Astrocyte (in vitro differentiated cells and primary cell): ENCODE data around the gene BMPER. TPM values are rescaled to one million over a fixed set of nuclear protein-coding genes. Genes with fewer than 3 reads are reported as not detected.

ENCODE experiments used
- DNase-seq: peaks from one replicate; pipeline ENCODE4 v3.0.0-alpha.2; 2010; ENCODE audit warnings: low read depth
- FAIRE-seq: peaks from 2 replicates; lab custom pipeline; 2011; peaks lifted over from hg19 to GRCh38; lab: Jason Lieb, UNC
- H2AFZ ChIP-seq: 2 replicates; pipeline ENCODE4 v1.6.0; 2012; ENCODE audit warnings: low read depth, low read length, inconsistent platforms
- H3K27ac ChIP-seq: 2 replicates; pipeline ENCODE4 v1.5.1; 2011; ENCODE audit warnings: low read depth, low read length, inconsistent platforms
- H3K27me3 ChIP-seq: 2 replicates; pipeline ENCODE4 v1.6.0; 2011; ENCODE audit warnings: low read length, inconsistent platforms; ENCODE audit not compliant: insufficient read depth
- H3K36me3 ChIP-seq: 2 replicates; pipeline ENCODE4 v1.5.1; 2011; ENCODE audit warnings: low read length, inconsistent platforms; ENCODE audit not compliant: insufficient read depth
- H3K4me1 ChIP-seq: 2 replicates; pipeline ENCODE4 v1.5.1; 2011; ENCODE audit warnings: low read length, inconsistent platforms; ENCODE audit not compliant: insufficient read depth
- H3K4me2 ChIP-seq: 2 replicates; pipeline ENCODE4 v1.6.0; 2012; ENCODE audit warnings: low read length, inconsistent platforms
- H3K4me3 ChIP-seq: 2 replicates; pipeline ENCODE4 v1.5.1; 2011; ENCODE audit warnings: low read depth, mild to moderate bottlenecking, low read length, inconsistent platforms; ENCODE audit not compliant: insufficient read depth
- H3K79me2 ChIP-seq: 2 replicates; pipeline ENCODE4 v1.6.0; 2012; ENCODE audit warnings: mild to moderate bottlenecking, low read length, inconsistent platforms; ENCODE audit not compliant: insufficient read depth
- H3K9ac ChIP-seq: 2 replicates; pipeline ENCODE4 v1.6.0; 2012; ENCODE audit warnings: mild to moderate bottlenecking, low read length, inconsistent platforms
- H3K9me3 ChIP-seq: 2 replicates; pipeline ENCODE4 v1.5.1; 2012; ENCODE audit warnings: low read depth, mild to moderate bottlenecking, low read length, inconsistent platforms; ENCODE audit not compliant: insufficient read depth
- H4K20me1 ChIP-seq: 2 replicates; pipeline ENCODE4 v1.6.0; 2012; ENCODE audit warnings: low read length, inconsistent platforms; ENCODE audit not compliant: insufficient read depth
- H3K27ac Mint-ChIP-seq: one replicate; pipeline ENCODE4 v1.8.0; 2021; ENCODE audit warnings: mild to moderate bottlenecking, mixed read lengths; ENCODE audit not compliant: unreplicated experiment
- H3K27me3 Mint-ChIP-seq: one replicate; pipeline ENCODE4 v1.8.0; 2021; ENCODE audit warnings: low read depth, mixed read lengths; ENCODE audit not compliant: unreplicated experiment
- H3K36me3 Mint-ChIP-seq: one replicate; pipeline ENCODE4 v1.8.0; 2021; ENCODE audit warnings: low read depth, mixed read lengths; ENCODE audit not compliant: unreplicated experiment
- H3K4me1 Mint-ChIP-seq: one replicate; pipeline ENCODE4 v1.8.0; 2021; ENCODE audit warnings: low read depth, mixed read lengths; ENCODE audit not compliant: unreplicated experiment
- H3K4me3 Mint-ChIP-seq: one replicate; pipeline ENCODE4 v1.8.0; 2021; ENCODE audit warnings: mild to moderate bottlenecking, moderate library complexity, mixed read lengths; ENCODE audit not compliant: unreplicated experiment
- H3K9me3 Mint-ChIP-seq: one replicate; pipeline ENCODE4 v1.8.0; 2021; ENCODE audit warnings: mild to moderate bottlenecking, mixed read lengths; ENCODE audit not compliant: unreplicated experiment
- CTCF ChIP-seq: IDR thresholded peaks from 2 replicates; pipeline ENCODE4 v1.5.1; 2011; ENCODE audit warnings: low read depth, mild to moderate bottlenecking, inconsistent platforms, low read length, moderate library complexity; ENCODE audit not compliant: insufficient read depth
- EZH2 ChIP-seq: IDR thresholded peaks from 2 replicates; pipeline ENCODE4 v1.6.1; 2012; ENCODE audit warnings: mild to moderate bottlenecking, low read length, inconsistent platforms; ENCODE audit not compliant: insufficient read depth
- total RNA-seq: library from RNA; stranded (reverse); gene quantifications from 2 replicates; pipeline ENCODE4 v1.2.1, GENCODE V29; 2021

The BMPER gene
- total RNA-seq, 1 donor from 2014 or later = 4.4 TPM

GRCh38 chr7:34162027-34162565 lies 256.8 kb downstream of the BMPER start:
- Mint-ChIP-seq H3K27me3 (peaks cover 1% of the 10 kb centered on the region), H3K9me3 (no peaks in the 10 kb centered on the region), H3K36me3 (no peaks in the 10 kb centered on the region), H3K4me1 (peaks cover 11% of the 10 kb centered on the region), H3K4me3 (no peak overlapping the region), H3K27ac (no peak overlapping the region)
- Histone ChIP-seq H2AFZ (no peak overlapping the region), H3K79me2 (no peaks in the 10 kb centered on the region), H3K4me3 (no peak overlapping the region), H3K4me2 (no peak overlapping the region), H3K27me3 (no peaks in the 10 kb centered on the region), H3K9ac (no peak overlapping the region), H3K36me3 (no peaks in the 10 kb centered on the region), H3K4me1 (peaks cover 6% of the 10 kb centered on the region), H3K9me3 (no peaks in the 10 kb centered on the region), H4K20me1 (no peaks in the 10 kb centered on the region), H3K27ac (no peak overlapping the region)
- TF ChIP-seq CTCF (no peak), EZH2 (no peak)
- DNase-seq (peak; percentile 40), FAIRE-seq (peak; percentile 17)

- no peak overlapping the region for H3K27ac Mint-ChIP-seq
- Histone ChIP-seq H2AFZ (no peak overlapping the region), H3K4me3 (no peak overlapping the region), H3K27me3 (no peaks in the 10 kb centered on the region), H3K4me1 (peaks cover 6% of the 10 kb centered on the region), H3K9ac (no peak overlapping the region), H3K79me2 (no peaks in the 10 kb centered on the region), H3K4me2 (no peak overlapping the region), H3K36me3 (no peaks in the 10 kb centered on the region), H3K9me3 (no peaks in the 10 kb centered on the region), H4K20me1 (no peaks in the 10 kb centered on the region), H3K27ac (no peak overlapping the region)
- H3K36me3 Mint-ChIP-seq = no peaks in the 10 kb centered on the region
- H3K27me3 Mint-ChIP-seq = peaks cover 1% of the 10 kb centered on the region
- H3K9me3 Mint-ChIP-seq = no peaks in the 10 kb centered on the region
- H3K4me3 Mint-ChIP-seq = no peak overlapping the region
- DNase-seq (no peak), FAIRE-seq (no peak)
- no peak for TF ChIP-seq CTCF
- H3K4me1 Mint-ChIP-seq = peaks cover 11% of the 10 kb centered on the region
Observed at GRCh38 chr7:34162677-34163076, 257.3 kb downstream of the BMPER start.

GRCh38 chr7:34163956-34164355 lies 258.6 kb downstream of the BMPER start:
- no peak overlapping the region for H3K4me3 ChIP-seq
- H3K27ac ChIP-seq = no peak overlapping the region
- H3K27me3 ChIP-seq = no peaks in the 10 kb centered on the region
- Mint-ChIP-seq H3K4me1 (peaks cover 8% of the 10 kb centered on the region), H3K27ac (no peak overlapping the region), H3K4me3 (no peak overlapping the region), H3K9me3 (no peaks in the 10 kb centered on the region), H3K36me3 (no peaks in the 10 kb centered on the region), H3K27me3 (peaks cover 1% of the 10 kb centered on the region)
- H3K36me3 ChIP-seq = no peaks in the 10 kb centered on the region
- H3K4me2 ChIP-seq = no peak overlapping the region
- no peaks in the 10 kb centered on the region for H3K79me2 ChIP-seq
- peaks cover 6% of the 10 kb centered on the region for H3K4me1 ChIP-seq
- no peak overlapping the region for H2AFZ ChIP-seq
- FAIRE-seq (no peak), DNase-seq (no peak)
- H4K20me1 ChIP-seq = no peaks in the 10 kb centered on the region
- TF ChIP-seq CTCF = no peak
- no peak for TF ChIP-seq EZH2
- H3K9ac ChIP-seq = no peak overlapping the region
- no peaks in the 10 kb centered on the region for H3K9me3 ChIP-seq
